HCT116 (cell line): ENCODE results near the gene RAD23A. TPM values are rescaled to one million over a fixed set of nuclear protein-coding genes. Genes with fewer than 3 reads are reported as not detected.
"Not testable (repeated sequence)": the region's sequence is repeated elsewhere in the genome, so short reads cannot be mapped to it uniquely, and the experiment has no call there.

Source experiments
- ATAC-seq: fragments of 200-7000 bp; cut with Tn5 transposase; 2 replicates; pipeline ENCODE4 v1.9.1; 2020; ENCODE audit warnings: mild to moderate bottlenecking, moderate library complexity
- BruUV-seq: library from RNA; stranded (reverse); fragments of 400-500 nt; replicated peaks from 2 replicates; lab custom pipeline; 2021; lab: Mats Ljungman, UMichigan
- CTCF ChIA-PET: fragments of 300-600 bp; sonication (Branson Sonifier 250); formaldehyde crosslinking; loops from one replicate; lab custom pipeline; 2021; ENCODE audit warnings: antibody characterized with exemption; lab: Charles Lee
- POLR2A ChIA-PET: fragments of 300-600, 350-600 bp; sonication (Branson Sonifier 250); formaldehyde crosslinking; loops from one replicate; lab custom pipeline; 2021; ENCODE audit warnings: antibody characterized with exemption; lab: Charles Lee
- RAD21 ChIA-PET, 2 experiments: fragments of 300-600 bp; sonication (Branson Sonifier 250); formaldehyde crosslinking; loops; one replicate each; lab custom pipeline; 2023; ENCODE audit warnings: low total read pairs in 2 of 2; ENCODE audit not compliant: uncharacterized antibody in 2 of 2, unreplicated experiment in 2 of 2, low non-redundant PET in 1 of 2; lab: Charles Lee
- DNase-seq: peaks from one replicate; pipeline ENCODE4 v3.0.0-alpha.2; 2010; ENCODE audit warnings: low read depth, low spot score
- H2AFZ ChIP-seq: fragments of 200-600 bp; shearing (Covaris generic), sonication (generic); 2 replicates; pipeline ENCODE4 v1.6.1; 2017; ENCODE audit warnings: low read depth, mixed run types, mixed read lengths, antibody characterized with exemption, low read length; ENCODE audit not compliant: poor library complexity, severe bottlenecking
- H3K27ac ChIP-seq: 2 replicates; pipeline ENCODE4 v1.5.1; 2012; ENCODE audit warnings: low read depth, low read length
- H3K27me3 ChIP-seq: fragments of 200-600 bp; sonication (generic); 2 replicates; pipeline ENCODE4 v1.6.1; 2016; ENCODE audit warnings: mixed run types, low read length, mixed read lengths; ENCODE audit not compliant: insufficient read depth
- H3K36me3 ChIP-seq, 2 experiments: fragments of 200-500 bp in 1 of 2; fragments of 200-600 bp in 1 of 2; sonication (Bioruptor generic) in 1 of 2; sonication (generic) in 1 of 2; 2 replicates each; pipeline versions ENCODE4 v1.5.1 to v1.6.1; 2014 to 2016; ENCODE audit warnings: low read length in 2 of 2, inconsistent platforms in 1 of 2, mixed read lengths in 1 of 2, mixed run types in 1 of 2; ENCODE audit not compliant: insufficient read depth in 2 of 2, control insufficient read depth in 1 of 2
- H3K4me1 ChIP-seq, 2 experiments: fragments of 200-600 bp in 1 of 2; sonication (generic) in 1 of 2; 2 replicates each; pipeline versions ENCODE4 v1.5.1 to v1.6.1; 2012 to 2017; ENCODE audit warnings: low read length in 2 of 2, inconsistent platforms in 1 of 2, mild to moderate bottlenecking in 1 of 2, mixed read lengths in 1 of 2, mixed run types in 1 of 2, moderate library complexity in 1 of 2; ENCODE audit not compliant: insufficient read depth in 2 of 2, control insufficient read depth in 1 of 2
- H3K4me2 ChIP-seq: fragments of 200-600 bp; sonication (generic); 2 replicates; pipeline ENCODE4 v1.6.1; 2017; ENCODE audit warnings: mixed run types, low read length, mixed read lengths
- H3K4me3 ChIP-seq, 2 experiments: fragments of 200-600 bp in 1 of 2; sonication (generic) in 1 of 2; replicated peaks in 1 of 2; 2 replicates each; pipeline ENCODE4 v1.5.1; 2011 to 2016; ENCODE audit warnings: low read length in 2 of 2, control low read depth in 1 of 2, low read depth in 1 of 2, mild to moderate bottlenecking in 1 of 2, mixed read lengths in 1 of 2, mixed run types in 1 of 2
- H3K79me2 ChIP-seq: fragments of 200-600 bp; sonication (generic); 2 replicates; pipeline ENCODE4 v1.6.1; 2017; ENCODE audit warnings: mild to moderate bottlenecking, mixed run types, low read length, moderate library complexity, mixed read lengths; ENCODE audit not compliant: insufficient read depth
- H3K9ac ChIP-seq: fragments of 200-600 bp; sonication (generic); 2 replicates; pipeline ENCODE4 v1.6.1; 2016; ENCODE audit warnings: low read length, mixed read lengths
- H3K9me2 ChIP-seq: fragments of 200-600 bp; sonication (generic), shearing (Covaris generic); 2 replicates; pipeline ENCODE4 v1.6.1; 2017; ENCODE audit warnings: mixed run types, mild to moderate bottlenecking, moderate library complexity; ENCODE audit not compliant: insufficient read depth
- H3K9me3 ChIP-seq, 2 experiments: fragments of 200-500 bp in 1 of 2; fragments of 200-600 bp in 1 of 2; sonication (Bioruptor generic) in 1 of 2; sonication (generic) in 1 of 2; 2 replicates each; pipeline ENCODE4 v1.6.1; 2014 to 2017; ENCODE audit warnings: low read length in 2 of 2, mixed read lengths in 2 of 2, inconsistent platforms in 1 of 2, low read depth in 1 of 2, mild to moderate bottlenecking in 1 of 2, mixed run types in 1 of 2, moderate library complexity in 1 of 2; ENCODE audit not compliant: control insufficient read depth in 1 of 2, insufficient read depth in 1 of 2
- H4K20me1 ChIP-seq: fragments of 200-600 bp; sonication (generic), shearing (Covaris generic); 2 replicates; pipeline ENCODE4 v1.6.1; 2017; ENCODE audit warnings: mixed run types, mild to moderate bottlenecking, moderate library complexity; ENCODE audit not compliant: insufficient read depth
- FOSL1 ChIP-seq: IDR thresholded peaks from 2 replicates; pipeline ENCODE4 v1.6.1; 2012; ENCODE audit warnings: low read depth
- JUND ChIP-seq: IDR thresholded peaks from 2 replicates; pipeline ENCODE4 v1.6.1; 2012
- SRF ChIP-seq: IDR thresholded peaks from 2 replicates; pipeline ENCODE4 v1.6.1; 2012; ENCODE audit warnings: low read depth
- YY1 ChIP-seq: IDR thresholded peaks from 2 replicates; pipeline ENCODE4 v1.6.1; 2011; ENCODE audit warnings: low read length, low read depth, moderate library complexity, mild to moderate bottlenecking; ENCODE audit not compliant: insufficient replicate concordance; ENCODE audit errors: extremely low read depth
- ZFX ChIP-seq: fragments of 450-650 bp; IDR thresholded peaks from 2 replicates; pipeline ENCODE4 v1.6.1; 2017
- ZNF274 ChIP-seq: fragments of 200-500 bp; sonication (Bioruptor generic); IDR thresholded peaks from 2 replicates; pipeline ENCODE4 v1.6.1; 2014; ENCODE audit warnings: mild to moderate bottlenecking, low read depth, low read length, inconsistent platforms
- intact Hi-C: fragments of 100-400 bp; cut with micrococcal nuclease; formaldehyde crosslinking; loops from 2 replicates; pipeline ENCODE4 v1.10.0; 2022
- total RNA-seq: library from RNA; stranded (reverse); gene quantifications from one replicate; pipeline ENCODE4 v1.2.1, GENCODE V29; 2021; ENCODE audit not compliant: unreplicated experiment
- TF ChIP-seq, protein P1 (sequence below): IDR thresholded peaks from 2 replicates; pipeline ENCODE4 v1.6.1; 2011; ENCODE audit warnings: mild to moderate bottlenecking, low read length, moderate library complexity; ENCODE audit not compliant: insufficient replicate concordance; ENCODE audit errors: extremely low read depth
- TF ChIP-seq, protein P2 (sequence below), 3 experiments: fragments of 200-600 bp in 1 of 3; sonication (generic) in 1 of 3; IDR thresholded peaks in 2 of 3; conservative IDR thresholded peaks in 1 of 3; 2 replicates each; pipeline ENCODE4 v1.5.1; 2012 to 2017; ENCODE audit warnings: low read depth in 2 of 3, low read length in 2 of 3, antibody characterized with exemption in 1 of 3, borderline replicate concordance in 1 of 3, control low read depth in 1 of 3, mild to moderate bottlenecking in 1 of 3, mixed read lengths in 1 of 3, mixed run types in 1 of 3, moderate library complexity in 1 of 3; ENCODE audit not compliant: insufficient read depth in 1 of 3
- TF ChIP-seq, protein P3 (sequence below): IDR thresholded peaks from 2 replicates; pipeline ENCODE4 v1.6.1; 2012

The RAD23A gene
- total RNA-seq, 1 experiment from 2014 or later = 163 TPM

DNA sequence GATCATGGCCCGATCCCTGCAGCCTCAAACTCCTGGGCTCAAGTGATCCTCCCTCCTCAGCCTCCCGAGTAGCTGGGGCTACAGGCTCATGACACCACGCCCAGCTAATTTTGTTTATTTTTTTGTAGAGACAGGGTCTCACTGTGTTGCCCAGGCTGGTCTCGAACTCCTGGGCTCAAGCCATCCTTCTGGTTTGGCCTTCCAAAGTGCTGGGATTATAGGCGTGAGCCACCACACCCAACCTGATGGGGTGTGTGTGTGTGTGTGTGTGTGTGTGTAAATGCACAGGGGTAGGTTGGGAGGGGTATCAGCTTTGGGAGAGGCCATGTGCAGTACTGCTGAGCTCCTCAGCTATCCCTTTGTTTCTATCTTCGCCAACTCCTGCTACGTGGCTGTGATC is 30.4 kb downstream of the RAD23A start:
- RAD21 ChIA-PET, H3K27ac ChIP-seq, ATAC-seq, H3K27me3 ChIP-seq, H3K9me2 ChIP-seq, H3K4me2 ChIP-seq, H3K9me3 ChIP-seq, H2AFZ ChIP-seq, H3K9ac ChIP-seq, DNase-seq, H3K36me3 ChIP-seq, BruUV-seq, H4K20me1 ChIP-seq, H3K4me3 ChIP-seq, H3K79me2 ChIP-seq: not testable (repeated sequence)
- H3K4me1 ChIP-seq = peaks cover 0 to 13% of the 10 kb centered on the region in 2 experiments; a peak in 1 of 4 replicates
- ChIA-PET CTCF (interaction anchor here (0.9 to 8.0 kb wide), 6 partner anchors 11 to 286 kb away, joined by 3 to 94 read pairs (median 20); partner anchors contain the start of gene NACC1), POLR2A (interaction anchor here (1.1 to 2.7 kb wide), 2 partner anchors 85 to 179 kb away, joined by 5 to 8 read pairs; no protein-coding TSS in a partner anchor)
- intact Hi-C loops = loop anchor here (5.0 to 10.0 kb wide), 2 partner anchors 361 to 619 kb away; no protein-coding TSS in a partner anchor

DNA sequence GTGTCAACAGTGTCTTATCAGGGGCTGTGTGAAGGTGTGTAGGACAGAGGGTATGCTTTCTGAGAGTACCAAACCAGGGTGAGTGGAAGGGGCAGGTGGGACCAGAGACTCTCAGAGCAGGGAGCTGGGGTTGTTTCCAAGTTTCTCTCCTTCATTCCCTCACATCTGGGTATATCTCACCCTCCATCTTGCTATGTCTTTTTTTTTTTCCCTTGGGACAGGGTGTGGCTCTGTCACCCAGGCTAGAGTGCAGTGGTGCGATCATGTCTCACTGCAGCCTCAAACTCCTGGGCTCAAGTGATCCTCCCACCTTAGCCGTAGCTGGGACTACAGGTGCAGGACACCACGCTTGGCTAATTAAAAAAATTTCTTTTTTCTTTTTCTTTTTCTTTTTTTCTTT is 34.3 kb downstream of the RAD23A start:
- intact Hi-C loops = loop anchor here (5.0 to 10.0 kb wide), 2 partner anchors 357 to 615 kb away; no protein-coding TSS in a partner anchor
- POLR2A ChIA-PET = no interaction called here

More for the DNA sequence above, 34.3 kb downstream of the RAD23A start:
- no peak overlapping the region for H3K4me3 ChIP-seq
- RAD21 ChIA-PET = interaction anchor here in 1 of 2 experiments (1.3 kb wide), 1 partner anchor 98 kb away, joined by 3 read pairs; no protein-coding TSS in a partner anchor
- H3K79me2 ChIP-seq = no peaks in the 10 kb centered on the region
- no peak overlapping the region for H3K9ac ChIP-seq
- H2AFZ ChIP-seq = no peak overlapping the region
- DNase-seq (no peak), ATAC-seq (no peak)
- BruUV-seq = no TSS peak
- no peaks in the 10 kb centered on the region for H3K27me3 ChIP-seq
- H3K9me3 ChIP-seq = no peaks in the 10 kb centered on the region
- H3K9me2 ChIP-seq = no peaks in the 10 kb centered on the region
- no peak overlapping the region for H3K27ac ChIP-seq
- no peaks in the 10 kb centered on the region for H4K20me1 ChIP-seq
- H3K36me3 ChIP-seq = no peaks in the 10 kb centered on the region
- H3K4me1 ChIP-seq = peaks cover 14 to 24% of the 10 kb centered on the region in 2 experiments; a peak in 3 of 4 replicates
- CTCF ChIA-PET = interaction anchor here (1.4 to 8.0 kb wide), 3 partner anchors 54 to 114 kb away, joined by 4 to 94 read pairs (median 59); no protein-coding TSS in a partner anchor
- TF ChIP-seq JUND = no peak
- TF ChIP-seq, protein P1, sequence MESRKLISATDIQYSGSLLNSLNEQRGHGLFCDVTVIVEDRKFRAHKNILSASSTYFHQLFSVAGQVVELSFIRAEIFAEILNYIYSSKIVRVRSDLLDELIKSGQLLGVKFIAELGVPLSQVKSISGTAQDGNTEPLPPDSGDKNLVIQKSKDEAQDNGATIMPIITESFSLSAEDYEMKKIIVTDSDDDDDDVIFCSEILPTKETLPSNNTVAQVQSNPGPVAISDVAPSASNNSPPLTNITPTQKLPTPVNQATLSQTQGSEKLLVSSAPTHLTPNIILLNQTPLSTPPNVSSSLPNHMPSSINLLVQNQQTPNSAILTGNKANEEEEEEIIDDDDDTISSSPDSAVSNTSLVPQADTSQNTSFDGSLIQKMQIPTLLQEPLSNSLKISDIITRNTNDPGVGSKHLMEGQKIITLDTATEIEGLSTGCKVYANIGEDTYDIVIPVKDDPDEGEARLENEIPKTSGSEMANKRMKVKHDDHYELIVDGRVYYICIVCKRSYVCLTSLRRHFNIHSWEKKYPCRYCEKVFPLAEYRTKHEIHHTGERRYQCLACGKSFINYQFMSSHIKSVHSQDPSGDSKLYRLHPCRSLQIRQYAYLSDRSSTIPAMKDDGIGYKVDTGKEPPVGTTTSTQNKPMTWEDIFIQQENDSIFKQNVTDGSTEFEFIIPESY = no peak
- TF ChIP-seq SRF = no peak
- no peak for TF ChIP-seq ZNF274
- TF ChIP-seq, protein P2, sequence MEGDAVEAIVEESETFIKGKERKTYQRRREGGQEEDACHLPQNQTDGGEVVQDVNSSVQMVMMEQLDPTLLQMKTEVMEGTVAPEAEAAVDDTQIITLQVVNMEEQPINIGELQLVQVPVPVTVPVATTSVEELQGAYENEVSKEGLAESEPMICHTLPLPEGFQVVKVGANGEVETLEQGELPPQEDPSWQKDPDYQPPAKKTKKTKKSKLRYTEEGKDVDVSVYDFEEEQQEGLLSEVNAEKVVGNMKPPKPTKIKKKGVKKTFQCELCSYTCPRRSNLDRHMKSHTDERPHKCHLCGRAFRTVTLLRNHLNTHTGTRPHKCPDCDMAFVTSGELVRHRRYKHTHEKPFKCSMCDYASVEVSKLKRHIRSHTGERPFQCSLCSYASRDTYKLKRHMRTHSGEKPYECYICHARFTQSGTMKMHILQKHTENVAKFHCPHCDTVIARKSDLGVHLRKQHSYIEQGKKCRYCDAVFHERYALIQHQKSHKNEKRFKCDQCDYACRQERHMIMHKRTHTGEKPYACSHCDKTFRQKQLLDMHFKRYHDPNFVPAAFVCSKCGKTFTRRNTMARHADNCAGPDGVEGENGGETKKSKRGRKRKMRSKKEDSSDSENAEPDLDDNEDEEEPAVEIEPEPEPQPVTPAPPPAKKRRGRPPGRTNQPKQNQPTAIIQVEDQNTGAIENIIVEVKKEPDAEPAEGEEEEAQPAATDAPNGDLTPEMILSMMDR (IDR thresholded peaks at IDR 0.05 in 2 of 3, conservative IDR thresholded peaks at IDR 0.05 in 1 of 3; ENCODE audit: borderline replicate concordance in 1 of 3, insufficient read depth in 1 of 3, low read depth in 2 of 3, low read length in 2 of 3) = no peak
- TF ChIP-seq, protein P3, sequence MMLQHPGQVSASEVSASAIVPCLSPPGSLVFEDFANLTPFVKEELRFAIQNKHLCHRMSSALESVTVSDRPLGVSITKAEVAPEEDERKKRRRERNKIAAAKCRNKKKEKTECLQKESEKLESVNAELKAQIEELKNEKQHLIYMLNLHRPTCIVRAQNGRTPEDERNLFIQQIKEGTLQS = no peak
- no peak for TF ChIP-seq ZFX
- no peak for TF ChIP-seq YY1
- TF ChIP-seq FOSL1 = no peak
- H3K4me2 ChIP-seq = no peak overlapping the region
